Activated CD4-positive, alpha-beta T cell treated with anti-CD3 and anti-CD28 coated beads for 48 hours (primary cell): ENCODE measurements around the gene SRSF3.
"Not testable (repeated sequence)": the region's sequence is repeated elsewhere in the genome, so short reads cannot be mapped to it uniquely, and the experiment has no call there.

ENCODE experiments used
- DNase-seq: peaks from one replicate; pipeline ENCODE4 v3.0.0-alpha.2; 2020

The SRSF3 gene

DNA sequence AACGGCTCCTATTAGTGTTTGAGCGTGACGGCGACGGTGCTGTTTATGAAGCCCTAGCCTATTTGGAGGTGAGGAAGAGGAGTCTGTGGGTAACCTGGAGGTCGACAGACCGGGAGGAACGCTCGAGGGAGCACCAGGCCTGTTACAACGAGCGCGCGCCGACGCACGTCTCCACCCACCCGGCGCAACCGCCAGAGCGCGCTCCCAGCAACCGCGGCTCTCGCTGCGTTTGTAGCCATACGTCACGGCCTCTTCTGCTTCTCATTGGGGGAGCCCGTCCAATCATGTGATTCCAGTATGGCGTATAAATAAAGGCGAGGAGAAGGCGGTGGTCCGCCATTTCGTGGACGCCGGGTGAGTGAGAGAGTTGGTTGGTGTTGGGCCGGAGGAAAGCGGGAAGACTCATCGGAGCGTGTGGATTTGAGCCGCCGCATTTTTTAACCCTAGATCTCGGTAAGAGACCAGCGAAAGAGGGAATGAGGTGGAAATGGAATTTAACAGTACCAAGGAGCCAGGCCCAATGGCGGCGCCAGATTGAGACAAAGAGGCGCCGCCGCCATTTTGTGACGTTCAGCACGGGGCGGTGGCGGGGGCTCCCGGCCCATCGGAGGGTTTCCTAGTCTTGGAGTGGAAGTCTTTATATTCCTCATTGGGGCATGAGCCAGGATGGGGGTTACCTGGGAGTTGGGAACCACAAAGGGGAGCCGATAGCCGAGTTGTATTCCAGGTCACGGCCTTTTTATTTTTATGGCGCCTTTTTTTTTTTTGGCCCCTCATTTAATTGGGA lies at the start of gene SRSF3:
Gene SRSF3 (plus strand): TSS at position 334 of the 787 bp plus-strand sequence. CDS start 2,401 bp downstream, outside the sequence.
- peak; percentile 96 for DNase-seq

DNA sequence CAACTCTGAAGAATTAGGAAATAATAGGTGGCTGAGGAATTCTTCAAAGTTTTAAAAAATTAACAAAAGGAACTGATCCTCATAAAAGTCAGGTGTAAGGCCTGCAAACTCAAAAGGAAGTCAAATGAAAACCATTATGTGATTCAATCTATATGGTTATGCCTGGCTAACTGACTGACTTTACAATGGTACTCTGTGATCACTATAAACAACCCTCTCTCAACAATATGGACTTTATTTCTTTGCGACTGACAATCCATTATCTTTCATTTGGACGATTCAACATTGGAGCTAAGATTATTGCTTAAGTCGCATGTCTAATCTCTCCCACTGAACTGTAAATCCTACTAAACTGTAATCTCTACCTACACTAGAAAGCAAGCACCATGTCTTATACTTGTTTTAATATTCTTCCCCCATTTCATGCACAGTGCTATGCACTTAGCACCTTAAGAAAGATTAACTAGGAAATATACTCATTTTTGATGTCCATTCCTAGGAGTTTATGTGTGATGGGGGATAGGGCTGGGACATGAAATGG lies 48.3 kb upstream of the SRSF3 start:
- no peak for DNase-seq

DNA sequence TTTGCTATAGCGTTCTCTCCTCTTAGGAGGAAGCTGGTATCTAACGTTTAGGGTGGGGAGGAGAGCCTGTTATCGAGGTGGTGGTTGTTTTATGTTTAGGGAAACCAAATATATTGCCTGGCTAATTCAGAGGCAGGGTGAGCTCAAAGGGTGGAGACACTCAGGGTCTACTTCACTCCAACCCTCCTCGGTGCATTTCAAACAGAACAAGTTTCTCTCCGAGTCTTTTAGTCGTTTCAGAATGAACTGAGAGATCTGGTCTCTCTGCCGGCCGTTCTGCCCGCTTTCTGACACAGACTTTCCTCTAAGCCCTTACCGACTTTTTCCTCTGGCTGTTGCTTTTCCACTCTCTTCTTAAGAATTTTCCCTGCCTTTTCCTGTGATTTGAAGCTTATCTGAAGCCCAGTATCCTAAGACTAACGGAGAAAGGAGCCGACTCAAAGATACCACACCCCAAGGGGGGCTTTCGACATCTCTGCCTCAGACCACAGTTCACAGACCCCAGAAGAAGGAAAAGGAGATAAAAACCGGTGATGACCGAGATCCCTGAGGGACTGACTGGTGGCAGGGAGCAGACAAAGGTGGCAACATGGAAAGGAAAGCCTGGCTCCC lies 47.7 kb upstream of the SRSF3 start:
- DNase-seq: peak; percentile 38

DNA sequence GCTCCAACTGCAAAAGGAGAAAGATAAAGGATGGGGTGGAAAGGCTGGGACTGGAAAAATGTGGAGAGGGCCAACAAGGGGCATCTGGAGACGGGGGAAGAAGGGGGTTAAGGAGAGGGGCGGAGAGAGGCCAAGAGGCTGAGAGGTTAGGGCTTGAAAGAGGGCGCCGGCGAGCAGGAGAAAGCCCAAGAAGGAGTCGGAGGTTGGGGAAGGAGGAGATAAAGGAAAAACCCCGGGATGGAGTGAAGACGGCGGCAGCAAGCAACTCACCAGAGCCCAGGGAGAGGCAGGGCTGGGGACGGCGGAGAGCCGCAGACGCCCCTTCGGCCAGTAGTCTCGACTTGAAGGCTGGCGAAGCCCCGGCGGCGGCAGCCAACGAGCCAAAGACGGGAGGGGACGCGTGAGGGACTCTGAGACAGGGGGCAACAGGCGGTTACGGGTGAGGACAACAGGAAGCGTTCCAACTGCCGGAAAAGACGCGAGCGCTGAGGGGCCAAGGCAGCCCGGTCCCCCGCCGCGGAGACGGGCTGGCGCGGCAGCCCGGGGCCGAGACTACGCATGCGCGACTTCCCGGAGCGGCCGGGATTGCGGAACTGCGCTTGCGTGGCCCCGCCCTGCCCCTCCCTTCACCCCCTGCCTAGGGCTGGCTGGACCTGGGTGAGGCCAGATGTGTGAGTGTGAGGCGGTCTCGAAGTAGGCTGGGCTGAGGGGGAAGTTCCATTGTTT lies 47.1 kb upstream of the SRSF3 start, which contains the start of gene STK38:
Gene STK38 (minus strand): TSS at position 560 of the 726 bp plus-strand sequence. CDS start 7,277 bp downstream, outside the sequence.
- DNase-seq: peak; percentile 95

DNA sequence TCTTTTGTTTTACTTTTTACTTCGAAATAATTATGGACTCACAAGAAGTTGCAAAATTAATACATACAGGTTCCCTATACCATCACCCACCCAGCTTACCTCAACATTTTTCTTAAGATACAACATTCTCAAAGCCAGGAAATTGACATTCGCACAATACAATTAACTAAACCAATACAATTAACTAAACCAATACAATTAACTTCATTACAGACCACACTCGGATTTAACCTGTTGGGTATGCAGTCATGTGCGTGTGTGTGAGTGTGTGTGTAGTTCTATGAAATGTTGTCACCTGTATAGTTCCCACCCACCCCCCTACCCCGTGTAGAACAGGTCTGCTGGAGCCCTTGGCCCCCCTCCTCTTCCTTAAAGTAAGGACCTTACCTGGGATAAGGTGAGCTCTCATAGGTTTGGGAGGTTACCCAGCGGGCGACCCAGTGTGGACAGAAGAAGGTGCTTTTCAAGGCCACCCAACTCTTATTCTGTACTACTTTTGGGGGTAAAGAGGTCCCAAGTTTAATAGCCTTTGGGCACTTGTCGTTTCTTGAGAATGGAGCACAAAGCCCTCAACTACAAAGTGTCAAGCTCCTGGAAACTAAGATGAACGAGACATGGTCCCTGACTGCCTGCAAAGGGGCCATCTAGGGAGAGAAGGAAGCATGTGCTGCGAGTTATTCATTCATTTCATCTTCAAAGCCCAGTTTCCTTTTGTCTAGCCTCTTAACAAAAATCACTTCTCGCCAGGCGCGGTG lies 46.3 kb upstream of the SRSF3 start:
- DNase-seq: peak; percentile 13

DNA sequence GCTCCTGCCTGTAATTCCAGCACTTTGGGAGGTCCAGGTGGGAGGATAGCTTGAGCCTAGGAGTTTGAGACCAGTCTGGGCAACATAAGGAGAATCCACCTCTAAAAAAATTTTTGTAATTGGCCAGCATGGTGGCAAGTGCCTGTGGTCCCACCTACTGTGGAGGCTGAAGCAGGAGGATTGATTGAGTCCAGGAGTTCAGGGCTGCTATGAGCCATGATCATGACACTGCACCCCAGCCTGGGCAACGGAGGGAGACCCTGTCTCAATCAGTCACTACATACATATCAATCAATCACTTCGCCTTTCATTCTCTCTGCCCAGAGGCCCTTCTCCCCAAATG lies 45.8 kb upstream of the SRSF3 start:
- DNase-seq: no peak

DNA sequence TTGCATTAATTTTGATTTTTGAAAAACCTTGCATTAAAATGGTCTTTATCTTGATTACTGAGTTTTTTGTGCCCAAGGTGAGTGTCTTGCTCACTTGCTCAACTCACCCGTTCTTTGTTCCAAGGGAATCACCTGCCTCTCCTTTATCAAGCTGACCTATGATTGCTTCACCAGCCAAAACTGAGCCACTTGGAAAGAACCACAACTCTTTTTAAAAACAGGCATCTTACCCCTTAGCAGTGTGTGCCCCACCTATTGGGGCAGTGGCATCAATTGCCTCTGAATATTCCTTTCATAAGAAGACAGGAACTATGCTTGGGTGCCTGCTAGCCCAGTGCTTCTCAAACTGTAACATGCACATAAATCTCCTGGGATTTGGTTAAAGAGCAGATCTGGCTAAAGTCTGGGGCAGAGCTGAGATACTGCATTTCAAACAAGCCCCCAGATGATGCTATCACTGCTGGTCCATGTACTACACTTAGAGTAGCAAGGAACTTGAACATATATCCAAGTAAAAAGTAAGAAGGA lies 43.6 kb upstream of the SRSF3 start:
- DNase-seq: no peak

- DNase-seq: no peak
Observed at GRCh38 chr6:36555750-36556252, 38.4 kb upstream of the SRSF3 start.

DNA sequence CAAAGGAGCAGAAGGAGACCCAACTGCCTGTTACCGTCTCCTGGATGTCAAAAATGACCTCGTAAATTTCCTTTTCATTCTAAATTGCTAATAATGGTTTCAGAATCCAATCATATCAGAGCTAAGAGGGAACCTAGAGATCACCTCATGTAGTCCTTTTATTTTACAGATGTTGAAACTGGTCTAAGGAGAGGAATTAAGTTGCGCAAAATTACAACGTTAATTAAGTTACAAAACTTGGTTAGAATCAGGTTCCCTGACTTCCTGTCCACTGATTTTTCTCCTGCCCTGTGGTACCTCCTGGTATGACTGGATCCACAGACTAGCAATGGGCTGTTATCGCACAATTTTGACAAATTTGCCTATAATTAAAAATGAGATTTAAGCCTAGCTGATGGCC lies 37.9 kb upstream of the SRSF3 start:
- no peak for DNase-seq

- no peak for DNase-seq
Observed at GRCh38 chr6:36559011-36559793, 35.0 kb upstream of the SRSF3 start.

GRCh38 chr6:36560822-36561221 lies 33.3 kb upstream of the SRSF3 start:
- no peak for DNase-seq

DNA sequence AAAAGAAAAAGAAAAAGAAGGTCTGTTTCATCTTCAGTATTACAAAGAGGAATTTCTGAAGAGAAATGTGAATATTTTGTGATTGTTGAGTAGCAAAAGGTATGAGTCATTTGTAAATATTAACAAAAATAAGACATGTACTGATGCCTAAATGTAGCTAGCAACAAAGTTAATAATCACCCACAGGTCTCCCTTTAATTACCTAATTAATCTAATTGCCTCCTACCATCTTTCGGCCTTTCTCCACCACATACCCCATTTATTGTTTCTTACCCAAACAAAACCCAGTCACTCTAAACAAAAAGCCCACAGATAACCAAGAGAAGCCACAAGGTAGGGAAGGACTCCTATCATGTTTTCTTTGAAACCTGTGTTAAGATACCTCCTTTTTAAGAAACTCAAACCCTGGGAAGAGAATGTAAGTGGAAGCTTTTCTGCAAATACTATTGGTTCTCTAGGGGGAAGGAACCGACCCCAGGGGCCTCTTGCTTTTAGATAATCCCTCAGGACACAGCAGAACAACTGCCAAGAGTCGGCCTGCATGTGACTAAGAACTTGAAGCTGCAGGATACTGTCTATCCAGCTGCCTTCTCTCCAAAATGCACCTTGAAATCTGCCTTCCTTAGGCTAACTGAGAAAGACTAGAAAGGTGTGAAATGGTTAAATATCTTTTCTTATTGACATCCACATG lies 30.8 kb upstream of the SRSF3 start:
- no peak for DNase-seq

DNA sequence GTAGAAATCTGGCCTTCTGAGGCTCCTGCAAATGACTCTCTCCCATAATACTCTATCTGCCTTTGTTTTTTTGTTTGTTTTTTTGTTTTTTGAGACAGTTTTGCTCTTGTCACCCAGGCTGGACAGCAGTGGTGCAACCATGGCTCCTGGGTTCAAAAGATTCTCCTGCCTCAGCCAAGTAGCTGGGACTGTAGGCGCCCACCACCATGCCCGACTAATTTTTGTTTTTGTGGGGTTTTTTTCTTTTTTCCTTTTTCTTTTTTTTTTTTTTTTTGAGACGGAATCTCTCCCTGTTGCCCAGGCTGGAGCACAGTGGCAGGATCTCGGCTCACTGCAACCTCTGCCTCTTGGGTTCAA lies 30.3 kb upstream of the SRSF3 start:
- DNase-seq: no peak

GRCh38 chr6:36566418-36566905 lies 27.7 kb upstream of the SRSF3 start:
- DNase-seq: no peak

DNA sequence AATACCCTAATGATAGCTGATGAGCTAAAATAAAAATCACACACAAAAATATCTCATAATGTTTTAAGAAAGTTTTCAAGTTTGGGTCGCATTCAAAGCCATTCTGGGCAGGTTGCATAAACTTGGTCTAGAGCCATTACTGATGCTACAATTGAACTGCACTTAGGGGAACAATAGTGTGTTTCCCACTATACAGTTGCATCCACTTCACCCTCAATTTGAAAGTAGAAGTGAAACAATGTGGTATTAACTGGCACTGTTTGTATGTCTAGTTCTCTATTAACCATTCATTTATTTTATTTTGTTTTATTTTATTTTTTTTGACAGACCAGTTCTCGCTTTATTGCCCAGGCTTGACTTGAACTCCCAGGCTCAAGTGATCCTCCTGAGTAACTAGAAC lies 23.9 kb upstream of the SRSF3 start:
- no peak for DNase-seq

GRCh38 chr6:36571122-36572043 lies 22.8 kb upstream of the SRSF3 start:
- DNase-seq: no peak

- not testable (repeated sequence) for DNase-seq
Observed at GRCh38 chr6:36572353-36573311, 21.5 kb upstream of the SRSF3 start.

DNA sequence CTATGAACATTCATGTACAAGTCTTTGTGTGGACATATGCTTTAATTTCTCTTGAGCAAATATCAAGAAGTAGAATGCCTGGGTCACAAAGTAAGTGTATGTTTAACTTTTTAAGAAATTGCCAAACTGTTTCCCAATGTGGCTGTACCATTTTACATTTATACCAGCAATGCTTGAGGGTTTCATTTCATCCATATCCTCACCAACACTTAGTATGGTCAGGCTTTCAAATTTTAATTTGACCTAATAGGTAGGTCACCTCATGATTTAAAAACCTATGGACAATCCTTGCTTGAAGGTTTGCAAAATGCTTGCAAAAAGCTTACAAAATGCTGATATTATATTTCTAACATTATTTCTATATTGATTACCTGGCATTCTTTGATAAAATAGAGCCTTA lies 19.5 kb upstream of the SRSF3 start:
- DNase-seq: no peak
